ENCODE measurements around the gene VEPH1. TPM values are rescaled to one million over a fixed set of nuclear protein-coding genes. Genes with fewer than 3 reads are reported as not detected.

Gene VEPH1
- total and polyA plus RNA-seq, 2 donors (not counting 1 experiment from before 2014, with no cell fraction given) = not detected

DNA sequence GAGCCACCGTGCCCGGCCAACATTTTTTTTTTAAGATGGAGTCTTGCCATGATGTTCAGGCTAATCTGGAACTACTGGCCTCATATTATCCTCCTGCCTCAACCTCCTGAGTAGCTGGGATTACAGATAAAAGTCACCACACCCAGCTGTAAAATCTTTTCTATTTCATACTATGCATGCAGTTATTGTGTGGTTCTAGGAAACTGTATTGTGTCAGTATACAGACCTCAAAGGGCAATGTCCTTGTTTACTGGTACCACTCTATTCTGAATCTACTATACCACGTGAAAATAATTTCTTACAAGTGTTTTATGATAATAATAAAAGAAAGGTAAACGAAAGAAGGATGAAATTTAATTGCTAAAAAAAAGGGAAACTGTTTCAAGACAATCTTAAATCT, 190.0 kb downstream of the VEPH1 start:
- CTCF ChIA-PET = interaction anchor here (0.5 kb wide), 1 partner anchor 44 kb away, joined by 4 read pairs; no protein-coding TSS in a partner anchor
- Mint-ChIP-seq H3K4me1 (no peaks in the 10 kb centered on the region), H3K27ac (no peak overlapping the region), H3K27me3 (peaks cover under 1% of the 10 kb centered on the region), H3K4me3 (no peak overlapping the region), H3K9me3 (ENCODE audit: insufficient read depth) (no peaks in the 10 kb centered on the region)
- Histone ChIP-seq H4K20me1 (ENCODE audit: control insufficient read depth, insufficient read depth, low read length, poor library complexity, severe bottlenecking) (no peaks in the 10 kb centered on the region), H3K4me2 (replicated peaks; ENCODE audit: low read depth, low read length, poor library complexity, severe bottlenecking) (no peak overlapping the region), H3K9ac (ENCODE audit: low read length) (no peak overlapping the region), H3K79me2 (ENCODE audit: control insufficient read depth, insufficient read depth, low read length) (no peaks in the 10 kb centered on the region), H3K27ac (ENCODE audit: low read length in 2 of 2) (no peak overlapping the region), H3K27me3 (replicated peaks in 1 of 4; ENCODE audit: control extremely low read depth in 1 of 4, control insufficient read depth in 3 of 4, insufficient read depth in 4 of 4, low read length in 3 of 4) (no peaks in the 10 kb centered on the region), H2AFZ (ENCODE audit: insufficient read depth, low read depth, low read length, poor library complexity, severe bottlenecking) (no peak overlapping the region), H3K9me3 (ENCODE audit: control extremely low read depth in 1 of 3, control insufficient read depth in 2 of 3, insufficient read depth in 1 of 3, low read length in 2 of 3) (no peaks in the 10 kb centered on the region), H3K36me3 (replicated peaks in 1 of 2; ENCODE audit: control extremely low read depth in 1 of 2, control insufficient read depth in 1 of 2, extremely low read depth in 1 of 2, insufficient read depth in 2 of 2, low read length in 1 of 2) (no peaks in the 10 kb centered on the region), H3K4me3 (ENCODE audit: control extremely low read depth in 1 of 5, extremely low read depth in 1 of 5, insufficient read depth in 1 of 5, low read depth in 2 of 5, low read length in 4 of 5) (no peak overlapping the region), H3K4me1 (ENCODE audit: control insufficient read depth in 2 of 2, insufficient read depth in 2 of 2, low read length in 2 of 2) (no peaks in the 10 kb centered on the region)
- DNase-seq = no peak
- intact Hi-C loops (cut with micrococcal nuclease) = no loop called here
- POLR2A ChIA-PET = no interaction called here
- TF ChIP-seq, protein P1, sequence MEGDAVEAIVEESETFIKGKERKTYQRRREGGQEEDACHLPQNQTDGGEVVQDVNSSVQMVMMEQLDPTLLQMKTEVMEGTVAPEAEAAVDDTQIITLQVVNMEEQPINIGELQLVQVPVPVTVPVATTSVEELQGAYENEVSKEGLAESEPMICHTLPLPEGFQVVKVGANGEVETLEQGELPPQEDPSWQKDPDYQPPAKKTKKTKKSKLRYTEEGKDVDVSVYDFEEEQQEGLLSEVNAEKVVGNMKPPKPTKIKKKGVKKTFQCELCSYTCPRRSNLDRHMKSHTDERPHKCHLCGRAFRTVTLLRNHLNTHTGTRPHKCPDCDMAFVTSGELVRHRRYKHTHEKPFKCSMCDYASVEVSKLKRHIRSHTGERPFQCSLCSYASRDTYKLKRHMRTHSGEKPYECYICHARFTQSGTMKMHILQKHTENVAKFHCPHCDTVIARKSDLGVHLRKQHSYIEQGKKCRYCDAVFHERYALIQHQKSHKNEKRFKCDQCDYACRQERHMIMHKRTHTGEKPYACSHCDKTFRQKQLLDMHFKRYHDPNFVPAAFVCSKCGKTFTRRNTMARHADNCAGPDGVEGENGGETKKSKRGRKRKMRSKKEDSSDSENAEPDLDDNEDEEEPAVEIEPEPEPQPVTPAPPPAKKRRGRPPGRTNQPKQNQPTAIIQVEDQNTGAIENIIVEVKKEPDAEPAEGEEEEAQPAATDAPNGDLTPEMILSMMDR (IDR thresholded peaks at IDR 0.05) = no peak
- no peak for TF ChIP-seq EZH2 (IDR thresholded peaks at IDR 0.05; ENCODE audit: borderline replicate concordance, insufficient read depth, low read depth, low read length, poor library complexity, severe bottlenecking)
- WGBS (ENCODE audit: insufficient coverage) = no CpG with 5 or more reads among the region's 4 CpGs
- ATAC-seq (ENCODE audit: low read depth) = no peak

DNA sequence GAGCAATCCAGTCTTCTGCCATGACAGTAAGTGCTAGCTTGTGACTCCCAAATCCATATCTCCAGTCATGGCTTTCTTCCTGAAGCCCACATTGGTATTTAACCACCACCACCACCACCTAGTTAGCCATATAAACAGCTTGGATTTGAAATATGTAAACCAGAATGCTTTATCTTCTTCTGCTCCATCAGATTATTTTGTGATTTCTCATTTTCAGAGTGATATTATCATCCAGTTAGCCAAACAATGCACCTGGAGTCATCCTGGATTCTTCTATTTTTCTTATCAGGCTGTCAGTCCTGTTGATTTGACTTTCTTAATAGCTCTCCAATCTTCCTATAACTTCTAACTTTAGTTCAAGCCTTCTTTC, 190.9 kb downstream of the VEPH1 start:
- Histone ChIP-seq H3K27ac (ENCODE audit: low read length in 2 of 2) (no peak overlapping the region), H3K4me3 (ENCODE audit: control extremely low read depth in 1 of 5, extremely low read depth in 1 of 5, insufficient read depth in 1 of 5, low read depth in 2 of 5, low read length in 4 of 5) (no peak overlapping the region), H3K27me3 (replicated peaks in 1 of 4; ENCODE audit: control extremely low read depth in 1 of 4, control insufficient read depth in 3 of 4, insufficient read depth in 4 of 4, low read length in 3 of 4) (no peaks in the 10 kb centered on the region), H3K9me3 (ENCODE audit: control extremely low read depth in 1 of 3, control insufficient read depth in 2 of 3, insufficient read depth in 1 of 3, low read length in 2 of 3) (no peaks in the 10 kb centered on the region), H3K79me2 (ENCODE audit: control insufficient read depth, insufficient read depth, low read length) (no peaks in the 10 kb centered on the region), H3K36me3 (replicated peaks in 1 of 2; ENCODE audit: control extremely low read depth in 1 of 2, control insufficient read depth in 1 of 2, extremely low read depth in 1 of 2, insufficient read depth in 2 of 2, low read length in 1 of 2) (no peaks in the 10 kb centered on the region), H3K4me2 (replicated peaks; ENCODE audit: low read depth, low read length, poor library complexity, severe bottlenecking) (no peak overlapping the region), H4K20me1 (ENCODE audit: control insufficient read depth, insufficient read depth, low read length, poor library complexity, severe bottlenecking) (no peaks in the 10 kb centered on the region), H3K9ac (ENCODE audit: low read length) (no peak overlapping the region), H2AFZ (ENCODE audit: insufficient read depth, low read depth, low read length, poor library complexity, severe bottlenecking) (no peak overlapping the region), H3K4me1 (ENCODE audit: control insufficient read depth in 2 of 2, insufficient read depth in 2 of 2, low read length in 2 of 2) (no peaks in the 10 kb centered on the region)
- H3K27ac Mint-ChIP-seq = no peak overlapping the region
- H3K4me3 Mint-ChIP-seq = no peak overlapping the region
- intact Hi-C loops (cut with micrococcal nuclease) = no loop called here
- DNase-seq (no peak), ATAC-seq (ENCODE audit: low read depth) (no peak)
- POLR2A ChIA-PET = no interaction called here
- CTCF ChIA-PET = no interaction called here
- TF ChIP-seq, protein P1 (IDR thresholded peaks at IDR 0.05) = no peak
- no peak for TF ChIP-seq EZH2 (IDR thresholded peaks at IDR 0.05; ENCODE audit: borderline replicate concordance, insufficient read depth, low read depth, low read length, poor library complexity, severe bottlenecking)
- no peaks in the 10 kb centered on the region for H3K9me3 Mint-ChIP-seq (ENCODE audit: insufficient read depth)
- no peaks in the 10 kb centered on the region for H3K4me1 Mint-ChIP-seq
- H3K27me3 Mint-ChIP-seq = peaks cover 3% of the 10 kb centered on the region

Data from B cell (primary cell).